Measurements from ENCODE around the gene HDX. TPM values are rescaled to one million over a fixed set of nuclear protein-coding genes. Genes with fewer than 3 reads are reported as not detected.

Gene HDX
- total and polyA plus RNA-seq, 2 of the 13 experiments (the other 11 are each of a cell fraction or from before 2014, with no cell fraction given) = 0.20 TPM; not detected in 1

GRCh38 chrX:84339507-84340364, 162.5 kb downstream of the HDX start:
- Histone ChIP-seq H3K79me2 (ENCODE audit: insufficient read depth, low read length) (no peaks in the 10 kb centered on the region), H3K27me3 (ENCODE audit: control insufficient read depth in 1 of 2, insufficient read depth in 2 of 2, low read length in 2 of 2) (no peaks in the 10 kb centered on the region), H3K36me3 (replicated peaks in 1 of 2; ENCODE audit: control insufficient read depth in 1 of 2, insufficient read depth in 2 of 2, low read length in 2 of 2) (no peaks in the 10 kb centered on the region), H3K4me3 (replicated peaks in 1 of 3; ENCODE audit: insufficient read depth in 1 of 3, low read depth in 2 of 3, low read length in 3 of 3) (no peak overlapping the region), H4K20me1 (ENCODE audit: insufficient read depth, low read length) (no peaks in the 10 kb centered on the region), H3K9me3 (ENCODE audit: low read length) (no peaks in the 10 kb centered on the region), H3K4me1 (ENCODE audit: insufficient read depth, low read length) (no peaks in the 10 kb centered on the region), H3K9ac (ENCODE audit: insufficient read depth, low read depth, low read length) (no peak overlapping the region), H2AFZ (ENCODE audit: low read length) (no peak overlapping the region), H3K27ac (ENCODE audit: extremely low read length, insufficient read depth, low read length) (no peak overlapping the region), H3K4me2 (ENCODE audit: low read depth, low read length) (no peak overlapping the region)
- ChIA-PET CTCF (ENCODE audit: low intra/inter-chr PET ratio, low total read pairs) (no interaction called here), POLR2A (no interaction called here)
- no TSS peak for BruUV-seq (replicated peaks)
- in situ Hi-C loops (cut with HindIII; ENCODE audit: extremely low pct_ligation_motif_present, low pct_unique_long_range_greater_than_20kb) (no loop called here), intact Hi-C loops (cut with micrococcal nuclease; ENCODE audit: unreplicated experiment) (no loop called here)
- ATAC-seq (no peak), FAIRE-seq (no peak), DNase-seq (ENCODE audit: low spot score) (peak; percentile 0)
- TF ChIP-seq CTCF (CRISPR knock-in tag; IDR thresholded peaks at IDR 0.05) = 0 out of 2 replicates have a peak, but pooled peaks have one; percentile 5
- no peak for TF ChIP-seq NFATC3 (CRISPR knock-in tag; IDR thresholded peaks at IDR 0.05)
- under 1% methylated on average over 4 of the region's 4 CpGs for WGBS (ENCODE audit: low lambda C conversion rate)

- H3K4me2 ChIP-seq (ENCODE audit: low read depth, low read length) = no peak overlapping the region
- no peak for ATAC-seq
- H3K4me1 ChIP-seq (ENCODE audit: insufficient read depth, low read length) = no peaks in the 10 kb centered on the region
- 2% methylated on average over 3 of the region's 3 CpGs for WGBS (ENCODE audit: low lambda C conversion rate)
- intact Hi-C loops (cut with micrococcal nuclease; ENCODE audit: unreplicated experiment) (no loop called here), in situ Hi-C loops (cut with HindIII; ENCODE audit: extremely low pct_ligation_motif_present, low pct_unique_long_range_greater_than_20kb) (no loop called here)
- no peak overlapping the region for H3K9ac ChIP-seq (ENCODE audit: insufficient read depth, low read depth, low read length)
- ChIA-PET POLR2A (no interaction called here), CTCF (ENCODE audit: low intra/inter-chr PET ratio, low total read pairs) (no interaction called here)
- H2AFZ ChIP-seq (ENCODE audit: low read length) = no peak overlapping the region
- no peaks in the 10 kb centered on the region for H3K36me3 ChIP-seq (replicated peaks in 1 of 2; ENCODE audit: control insufficient read depth in 1 of 2, insufficient read depth in 2 of 2, low read length in 2 of 2)
- no peak for FAIRE-seq
- no peaks in the 10 kb centered on the region for H3K79me2 ChIP-seq (ENCODE audit: insufficient read depth, low read length)
- no peaks in the 10 kb centered on the region for H3K27me3 ChIP-seq (ENCODE audit: control insufficient read depth in 1 of 2, insufficient read depth in 2 of 2, low read length in 2 of 2)
- no peak for DNase-seq (ENCODE audit: low spot score)
- no peak overlapping the region for H3K27ac ChIP-seq (ENCODE audit: extremely low read length, insufficient read depth, low read length)
- no peaks in the 10 kb centered on the region for H3K9me3 ChIP-seq (ENCODE audit: low read length)
- no peak overlapping the region for H3K4me3 ChIP-seq (replicated peaks in 1 of 3; ENCODE audit: insufficient read depth in 1 of 3, low read depth in 2 of 3, low read length in 3 of 3)
- no peaks in the 10 kb centered on the region for H4K20me1 ChIP-seq (ENCODE audit: insufficient read depth, low read length)
- BruUV-seq (replicated peaks) = no TSS peak
- TF ChIP-seq NFATC3 (CRISPR knock-in tag; IDR thresholded peaks at IDR 0.05) (no peak), ZBTB39 (CRISPR knock-in tag; IDR thresholded peaks at IDR 0.05) (no peak), REL (CRISPR knock-in tag; conservative IDR thresholded peaks at IDR 0.05) (no peak), KLF15 (CRISPR knock-in tag; IDR thresholded peaks at IDR 0.05; ENCODE audit: borderline replicate concordance) (no peak), TSC22D2 (CRISPR knock-in tag; IDR thresholded peaks at IDR 0.05; ENCODE audit: borderline replicate concordance) (no peak), THRA (CRISPR knock-in tag; IDR thresholded peaks at IDR 0.05; ENCODE audit: borderline replicate concordance) (no peak), ZNF672 (CRISPR knock-in tag; IDR thresholded peaks at IDR 0.05) (no peak), HNRNPLL (IDR thresholded peaks at IDR 0.05; ENCODE audit: low read depth, low read length, poor library complexity, severe bottlenecking) (no peak)
Measured at GRCh38 chrX:84336646-84337045, 165.6 kb downstream of the HDX start.
